Gastroesophageal sphincter (tissue), 4 donors: ENCODE data around the gene NCOA5. TPM values are rescaled to one million over a fixed set of nuclear protein-coding genes. Genes with fewer than 3 reads are reported as not detected.

ENCODE experiments used
- ATAC-seq: fragments of 150-250 bp; one replicate; pipeline ENCODE4 v1.9.1; 2016; ENCODE audit warnings: mild to moderate bottlenecking, moderate library complexity
- H3K27ac ChIP-seq, 4 donors: fragments of 200-600 bp; sonication (generic) in 3 of 4; 1 replicate in 3 of 4; 2 replicates in 1 of 4; pipeline ENCODE4 v1.5.1; 2016 to 2019
- H3K27me3 ChIP-seq: fragments of 200-600 bp; sonication (generic); one replicate; pipeline ENCODE4 v1.5.1; 2019
- H3K36me3 ChIP-seq, 2 donors: fragments of 200-600 bp; sonication (generic); one replicate each; pipeline ENCODE4 v1.5.1; 2019; ENCODE audit warnings: control low read depth in 1 of 2
- H3K4me1 ChIP-seq, 3 donors: fragments of 200-600 bp; sonication (generic); 1 replicate in 2 of 3; 2 replicates in 1 of 3; pipeline ENCODE4 v1.5.1; 2016 to 2019; ENCODE audit warnings: control low read depth in 2 of 3
- H3K4me3 ChIP-seq, 2 donors: fragments of 200-600 bp; sonication (generic); one replicate each; pipeline ENCODE4 v1.5.1; 2019; ENCODE audit warnings: mild to moderate bottlenecking in 1 of 2, moderate library complexity in 1 of 2
- H3K9me3 ChIP-seq, 3 donors: fragments of 200-600 bp; sonication (generic); one replicate each; pipeline ENCODE4 v1.5.1; 2017 to 2019; ENCODE audit warnings: control low read depth in 2 of 3
- CTCF ChIP-seq, 4 experiments: fragments of 200-600 bp in 2 of 4; fragments of 450-650 bp in 2 of 4; sonication (generic) in 1 of 4; IDR thresholded peaks; one replicate each; pipeline ENCODE4 v1.5.1; 2017 to 2019; ENCODE audit warnings: antibody characterized with exemption in 4 of 4, mild to moderate bottlenecking in 2 of 4, moderate library complexity in 2 of 4
- EP300 ChIP-seq: sonication (generic); formaldehyde crosslinking; IDR thresholded peaks from one replicate; pipeline ENCODE4 v1.6.1; 2017; ENCODE audit warnings: antibody characterized with exemption, mild to moderate bottlenecking
- POLR2A ChIP-seq, 2 donors: fragments of 450-650 bp; IDR thresholded peaks; one replicate each; pipeline ENCODE4 v1.6.1; 2017; ENCODE audit warnings: antibody characterized with exemption in 2 of 2, mild to moderate bottlenecking in 2 of 2, moderate library complexity in 1 of 2
- POLR2AphosphoS5 ChIP-seq: sonication (generic); formaldehyde crosslinking; IDR thresholded peaks from one replicate; pipeline ENCODE4 v1.6.1; 2017; ENCODE audit warnings: antibody characterized with exemption
- WGBS, 2 donors: methylation state at CpG; one replicate each; pipeline ENCODE4 v1.1.5; 2018; ENCODE audit warnings: low coverage in 1 of 2; 5-methylcytosine and 5-hydroxymethylcytosine counted together
- total RNA-seq, 4 donors: library from RNA; depleted of rRNA; stranded (reverse); fragments of >200 nt; gene quantifications; one replicate each; pipeline ENCODE4 v1.1.0, GENCODE V29; 2016

NCOA5 gene
- total RNA-seq, 4 donors from 2014 or later: 26.3 to 39.8 (median 30.8) TPM

DNA sequence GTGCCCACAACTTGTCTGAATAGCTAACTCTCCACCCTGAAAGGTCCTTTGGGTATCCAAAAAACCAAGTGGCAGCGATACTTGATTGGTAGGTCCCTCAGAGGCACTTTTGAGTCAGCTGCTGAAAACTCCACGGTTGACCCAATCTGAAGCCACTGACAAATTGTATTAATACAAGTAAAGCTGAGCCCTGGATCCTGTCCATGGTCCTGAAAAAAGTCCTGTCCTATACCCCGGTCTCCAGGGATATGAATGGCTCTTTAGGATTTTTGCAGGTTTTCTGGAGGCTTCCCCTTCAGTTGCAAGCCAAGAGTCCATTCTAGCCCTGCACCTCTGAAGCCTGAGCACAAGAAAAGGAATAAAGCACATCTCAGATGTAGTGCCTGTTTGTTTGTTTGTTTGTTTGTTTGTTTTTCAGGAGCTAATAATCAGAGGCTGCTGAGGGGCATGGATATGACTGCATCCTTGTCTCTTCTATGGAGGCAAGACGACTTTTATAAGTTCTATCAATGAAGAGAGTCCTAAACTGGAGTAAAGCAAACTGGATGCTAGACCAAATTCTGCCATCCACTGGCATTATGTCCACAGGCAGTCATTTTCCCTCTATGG, 62.4 kb downstream of the NCOA5 start:
- Histone ChIP-seq H3K9me3 (no peaks in the 10 kb centered on the region), H3K36me3 (no peaks in the 10 kb centered on the region), H3K27ac (no peak overlapping the region), H3K4me1 (peaks cover 0 to 17% (median 7%) of the 10 kb centered on the region in 3 donors), H3K4me3 (no peak overlapping the region), H3K27me3 (peaks cover 100% of the 10 kb centered on the region)
- TF ChIP-seq POLR2A (IDR thresholded peaks at IDR 0.05) (no peak), CTCF (IDR thresholded peaks at IDR 0.05) (no peak), EP300 (no peak), POLR2AphosphoS5 (no peak)
- WGBS, 2 donors: 8 to 16% methylated on average over 3 to 4 of the region's 4 CpGs
- no peak for ATAC-seq

GRCh38 chr20:46025376-46025783, 64.4 kb downstream of the NCOA5 start:
- H3K4me3 ChIP-seq: no peak overlapping the region
- H3K27me3 ChIP-seq: peaks cover 100% of the 10 kb centered on the region
- H3K9me3 ChIP-seq: no peaks in the 10 kb centered on the region
- ATAC-seq: no peak
- 20 to 38% methylated on average over 1 to 5 of the region's 10 CpGs for WGBS, 2 donors
- no peak overlapping the region for H3K27ac ChIP-seq
- H3K4me1 ChIP-seq: peaks cover 0 to 19% (median 17%) of the 10 kb centered on the region in 3 donors
- TF ChIP-seq EP300 (no peak), POLR2AphosphoS5 (no peak), CTCF (IDR thresholded peaks at IDR 0.05) (no peak), POLR2A (IDR thresholded peaks at IDR 0.05) (no peak)
- H3K36me3 ChIP-seq: no peaks in the 10 kb centered on the region

DNA sequence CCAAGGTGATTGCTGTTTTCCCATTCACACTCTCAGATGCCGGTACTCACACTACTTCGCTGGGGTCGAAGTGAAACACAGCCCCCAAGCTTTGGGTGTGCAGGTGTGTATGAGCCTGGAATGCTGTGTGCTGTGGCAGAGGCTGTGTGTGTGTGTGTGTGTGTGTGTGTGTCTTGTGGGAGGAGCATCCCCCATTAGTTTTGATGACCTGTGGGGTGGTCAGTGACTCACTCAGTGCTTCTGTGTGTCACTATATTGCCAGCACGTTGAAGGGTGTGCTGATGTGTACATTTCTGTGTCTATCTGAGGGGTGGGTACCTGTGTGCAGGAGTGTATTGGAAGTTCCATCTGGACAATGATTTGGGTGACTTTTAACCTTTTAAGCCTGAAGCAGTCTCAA, 65.8 kb downstream of the NCOA5 start:
- TF ChIP-seq CTCF (IDR thresholded peaks at IDR 0.05): no peak
- TF ChIP-seq EP300: no peak
- no peak for TF ChIP-seq POLR2AphosphoS5
- no peak for TF ChIP-seq POLR2A (IDR thresholded peaks at IDR 0.05)
- H3K4me3 ChIP-seq: no peak overlapping the region
- no peak for ATAC-seq
- H3K4me1 ChIP-seq: peaks cover 0 to 19% (median 17%) of the 10 kb centered on the region in 3 donors
- H3K36me3 ChIP-seq: no peaks in the 10 kb centered on the region
- no peaks in the 10 kb centered on the region for H3K9me3 ChIP-seq
- H3K27me3 ChIP-seq: peaks cover 100% of the 10 kb centered on the region
- no peak overlapping the region for H3K27ac ChIP-seq
- WGBS, 2 donors: 58% methylated on average over 4 of the region's 4 CpGs; no CpG with 5 or more reads in 1 of the 2 donors

GRCh38 chr20:46023148-46023484, 66.6 kb downstream of the NCOA5 start:
- Histone ChIP-seq H3K36me3 (no peaks in the 10 kb centered on the region), H3K27ac (no peak overlapping the region), H3K4me3 (no peak overlapping the region), H3K4me1 (peaks cover 0 to 19% (median 17%) of the 10 kb centered on the region in 3 donors), H3K9me3 (no peaks in the 10 kb centered on the region), H3K27me3 (peaks cover 100% of the 10 kb centered on the region)
- WGBS, 2 donors: 35 to 69% methylated on average over 3 to 8 of the region's 8 CpGs
- TF ChIP-seq CTCF (IDR thresholded peaks at IDR 0.05) (no peak), POLR2AphosphoS5 (no peak), POLR2A (IDR thresholded peaks at IDR 0.05) (no peak), EP300 (no peak)
- no peak for ATAC-seq

- H3K4me1 ChIP-seq: peaks cover 0 to 19% (median 17%) of the 10 kb centered on the region in 3 donors
- H3K4me3 ChIP-seq: peak overlapping the region in 1 of 2 donors; percentile 46
- ATAC-seq: peak; percentile 34
- TF ChIP-seq CTCF (IDR thresholded peaks at IDR 0.05) (peak in 3 of 4 experiments; percentile 57 to 85 (median 67)), POLR2AphosphoS5 (no peak)
- H3K27ac ChIP-seq: no peak overlapping the region
- WGBS, 2 donors: 0 to 5% methylated on average over 8 to 18 of the region's 37 CpGs
- H3K36me3 ChIP-seq: no peaks in the 10 kb centered on the region
- H3K9me3 ChIP-seq: no peaks in the 10 kb centered on the region
- H3K27me3 ChIP-seq: peaks cover 100% of the 10 kb centered on the region
Measured at GRCh38 chr20:46022411-46023147, 67.2 kb downstream of the NCOA5 start.
